Panc1 (cell line): ENCODE data around the gene RYR3. TPM values are rescaled to one million over a fixed set of nuclear protein-coding genes. Genes with fewer than 3 reads are reported as not detected.

Experiments used
- ATAC-seq: fragments of 200-7000 bp; cut with Tn5 transposase; 2 replicates; pipeline ENCODE4 v1.9.1; 2020; ENCODE audit warnings: mild to moderate bottlenecking, moderate library complexity
- BruUV-seq: library from RNA; stranded (reverse); fragments of 400-500 nt; replicated peaks from 2 replicates; lab custom pipeline; 2021; lab: Mats Ljungman, UMichigan
- CTCF ChIA-PET: fragments of 300-600 bp; sonication (Branson Sonifier 250); formaldehyde crosslinking; loops from one replicate; lab custom pipeline; 2022; ENCODE audit warnings: antibody characterized with exemption; lab: Charles Lee
- POLR2A ChIA-PET: fragments of 300-600 bp; sonication (Branson Sonifier 250); formaldehyde crosslinking; loops from one replicate; lab custom pipeline; 2022; ENCODE audit warnings: antibody characterized with exemption; lab: Charles Lee
- DNase-seq: peaks from one replicate; pipeline ENCODE4 v3.0.0-alpha.2; 2010; ENCODE audit warnings: low read depth, low spot score
- H3K27ac ChIP-seq: 2 replicates; pipeline ENCODE4 v1.5.1; 2011; ENCODE audit warnings: mild to moderate bottlenecking, low read length, inconsistent platforms
- H3K27me3 ChIP-seq: fragments of 200-500 bp; sonication (Bioruptor generic); 2 replicates; pipeline ENCODE4 v1.6.0; 2014; ENCODE audit warnings: low read length, inconsistent platforms; ENCODE audit not compliant: control insufficient read depth, insufficient read depth
- H3K36me3 ChIP-seq: fragments of 200-500 bp; sonication (Bioruptor generic); 2 replicates; pipeline ENCODE4 v1.5.1; 2014; ENCODE audit warnings: inconsistent platforms, mild to moderate bottlenecking, low read length, moderate library complexity; ENCODE audit not compliant: control insufficient read depth, insufficient read depth
- H3K4me1 ChIP-seq: 2 replicates; pipeline ENCODE4 v1.5.1; 2011; ENCODE audit warnings: inconsistent platforms, mild to moderate bottlenecking, low read length, moderate library complexity; ENCODE audit not compliant: control insufficient read depth, insufficient read depth
- H3K4me3 ChIP-seq, 2 experiments: 2 replicates each; pipeline ENCODE4 v1.5.1; 2011 to 2012; ENCODE audit warnings: low read depth in 2 of 2, low read length in 2 of 2, mild to moderate bottlenecking in 2 of 2, inconsistent platforms in 1 of 2, moderate library complexity in 1 of 2
- H3K9me3 ChIP-seq: fragments of 200-500 bp; sonication (Bioruptor generic); 2 replicates; pipeline ENCODE4 v1.5.1; 2014; ENCODE audit warnings: low read depth, mild to moderate bottlenecking, inconsistent platforms, low read length, moderate library complexity; ENCODE audit not compliant: control insufficient read depth, insufficient read depth
- CTCF ChIP-seq: fragments of 450-650 bp; IDR thresholded peaks from 2 replicates; pipeline ENCODE4 v1.5.1; 2017; ENCODE audit warnings: mild to moderate bottlenecking
- POLR2AphosphoS5 ChIP-seq: IDR thresholded peaks from 2 replicates; pipeline ENCODE4 v1.6.1; 2012; ENCODE audit warnings: mild to moderate bottlenecking, low read depth, low read length, moderate library complexity
- REST ChIP-seq, 2 experiments: IDR thresholded peaks; 2 replicates each; pipeline ENCODE4 v1.6.1; 2011 to 2012; ENCODE audit warnings: low read depth in 2 of 2, control low read depth in 1 of 2, low read length in 1 of 2, mild to moderate bottlenecking in 1 of 2, moderate library complexity in 1 of 2; ENCODE audit not compliant: insufficient read depth in 1 of 2
- SIN3A ChIP-seq: IDR thresholded peaks from 2 replicates; pipeline ENCODE4 v1.6.1; 2012; ENCODE audit warnings: low read depth, mild to moderate bottlenecking, low read length, moderate library complexity, borderline replicate concordance; ENCODE audit not compliant: insufficient read depth
- TCF7L2 ChIP-seq: IDR thresholded peaks from 2 replicates; pipeline ENCODE4 v1.6.1; 2011; ENCODE audit warnings: mild to moderate bottlenecking, low read depth, low read length, inconsistent platforms
- in situ Hi-C: cut with HindIII; loops from 2 replicates; pipeline ENCODE4 v1.10.0; 2016; ENCODE audit warnings: low sequenced_read_pairs, low pct_unique_long_range_greater_than_20kb
- intact Hi-C: fragments of 100-400 bp; cut with micrococcal nuclease; formaldehyde crosslinking; loops from one replicate; pipeline ENCODE4 v1.10.0; 2022; ENCODE audit not compliant: unreplicated experiment
- total RNA-seq: library from RNA; stranded (reverse); gene quantifications from one replicate; pipeline ENCODE4 v1.2.1, GENCODE V29; 2021; ENCODE audit not compliant: unreplicated experiment

Gene RYR3
- total RNA-seq, 1 experiment from 2014 or later = not detected

- intact Hi-C loops (no loop called here), in situ Hi-C loops (no loop called here)
- no peaks in the 10 kb centered on the region for H3K9me3 ChIP-seq
- ChIA-PET POLR2A (no interaction called here), CTCF (no interaction called here)
- no peaks in the 10 kb centered on the region for H3K36me3 ChIP-seq
- DNase-seq (no peak), ATAC-seq (no peak)
- no peak overlapping the region for H3K27ac ChIP-seq
- H3K27me3 ChIP-seq = no peaks in the 10 kb centered on the region
- TF ChIP-seq CTCF (no peak), TCF7L2 (no peak), POLR2AphosphoS5 (no peak), REST (IDR thresholded peaks at IDR 0.05; ENCODE audit: insufficient read depth in 1 of 2, low read depth in 2 of 2, low read length in 1 of 2) (no peak), SIN3A (no peak)
- no TSS peak for BruUV-seq
- H3K4me1 ChIP-seq = no peaks in the 10 kb centered on the region
- no peak overlapping the region for H3K4me3 ChIP-seq
These were observed 435.4 kb downstream of the RYR3 start for GRCh38 chr15:33746203-33746602.

- Histone ChIP-seq H3K4me1 (no peaks in the 10 kb centered on the region), H3K4me3 (no peak overlapping the region), H3K27me3 (no peaks in the 10 kb centered on the region), H3K9me3 (no peaks in the 10 kb centered on the region), H3K36me3 (no peaks in the 10 kb centered on the region), H3K27ac (no peak overlapping the region)
- TF ChIP-seq POLR2AphosphoS5 (no peak), CTCF (no peak), REST (IDR thresholded peaks at IDR 0.05; ENCODE audit: insufficient read depth in 1 of 2, low read depth in 2 of 2, low read length in 1 of 2) (no peak), SIN3A (no peak), TCF7L2 (no peak)
- BruUV-seq = no TSS peak
- POLR2A ChIA-PET = no interaction called here
- intact Hi-C loops (loop anchor here (10.0 kb wide), 1 partner anchor 62 kb away; no protein-coding TSS in a partner anchor), in situ Hi-C loops (no loop called here)
- ATAC-seq (no peak), DNase-seq (no peak)
- CTCF ChIA-PET = no interaction called here
These were observed 442.2 kb downstream of the RYR3 start for GRCh38 chr15:33753012-33753411.
